Smooth muscle cell (in vitro differentiated cells): ENCODE results near the gene SV2A. TPM values are rescaled to one million over a fixed set of nuclear protein-coding genes. Genes with fewer than 3 reads are reported as not detected.

ENCODE experiments used
- DNase-seq: peaks from one replicate; lab custom pipeline; 2025; ENCODE audit not compliant: unreplicated experiment; lab: John Stamatoyannopoulos, UW
- H2AFZ ChIP-seq: fragments of 200-600 bp; sonication (generic); 2 replicates; pipeline ENCODE4 v1.6.0; 2016; ENCODE audit warnings: antibody characterized with exemption, low read depth, mild to moderate bottlenecking
- H3F3A ChIP-seq: fragments of 200-600 bp; sonication (generic); 2 replicates; pipeline ENCODE4 v1.6.0; 2017; ENCODE audit warnings: antibody characterized with exemption, low read depth
- H3K27ac ChIP-seq: fragments of 200-600 bp; sonication (generic); 2 replicates; pipeline ENCODE4 v1.5.1; 2016; ENCODE audit warnings: low read depth, mild to moderate bottlenecking
- H3K27me3 ChIP-seq: fragments of 200-600 bp; sonication (generic); 2 replicates; pipeline ENCODE4 v1.6.1; 2016; ENCODE audit warnings: low read depth, mild to moderate bottlenecking
- H3K36me3 ChIP-seq: fragments of 200-600 bp; sonication (generic); 2 replicates; pipeline ENCODE4 v1.5.1; 2016; ENCODE audit warnings: low read depth
- H3K4me1 ChIP-seq: fragments of 200-600 bp; sonication (generic); 2 replicates; pipeline ENCODE4 v1.5.1; 2016; ENCODE audit warnings: low read depth
- H3K4me2 ChIP-seq: fragments of 200-600 bp; sonication (generic); 2 replicates; pipeline ENCODE4 v1.6.0; 2016; ENCODE audit warnings: mild to moderate bottlenecking
- H3K4me3 ChIP-seq: fragments of 200-600 bp; sonication (generic); 2 replicates; pipeline ENCODE4 v1.5.1; 2016; ENCODE audit warnings: mild to moderate bottlenecking
- H3K79me2 ChIP-seq: fragments of 200-600 bp; sonication (generic); 2 replicates; pipeline ENCODE4 v1.6.0; 2016; ENCODE audit warnings: low read depth, mild to moderate bottlenecking
- H3K9ac ChIP-seq: fragments of 200-600 bp; sonication (generic); 2 replicates; pipeline ENCODE4 v1.6.0; 2016; ENCODE audit warnings: low read depth
- H3K9me3 ChIP-seq: fragments of 200-600 bp; sonication (generic); replicated peaks from 2 replicates; pipeline ENCODE4 v1.5.1; 2016; ENCODE audit warnings: low read depth
- H4K20me1 ChIP-seq: fragments of 200-600 bp; sonication (generic); 2 replicates; pipeline ENCODE4 v1.6.0; 2016; ENCODE audit warnings: low read depth
- CTCF ChIP-seq: fragments of 200-600 bp; sonication (generic); IDR thresholded peaks from 2 replicates; pipeline ENCODE4 v1.5.1; 2017; ENCODE audit warnings: borderline replicate concordance, mild to moderate bottlenecking, antibody characterized with exemption; ENCODE audit not compliant: insufficient read depth, poor library complexity, severe bottlenecking
- WGBS: methylation state at CpG from one replicate; pipeline ENCODE4 v1.1.7; 2016; ENCODE audit warnings: low lambda C conversion rate; 5-methylcytosine and 5-hydroxymethylcytosine counted together
- polyA plus RNA-seq: library from polyadenylated mRNA; unstranded; fragments of >200 nt; fragmentation: Nextera tagmentation; extraction: Ambion mirVana; gene quantifications from 2 replicates; pipeline ENCODE4 v1.2.1, GENCODE V29; 2016
- total RNA-seq: library from RNA; depleted of rRNA; stranded (reverse); fragments of >200 nt; gene quantifications from 2 replicates; pipeline ENCODE4 v1.2.3, GENCODE V29; 2014

SV2A gene
- total and polyA plus RNA-seq, 2 experiments from 2014 or later = 9.8 to 14.0 TPM

GRCh38 chr1:149885339-149886120 is 32.1 kb downstream of the SV2A start:
- Histone ChIP-seq H3K9me3 (no peaks in the 10 kb centered on the region), H3K27ac (peak overlapping the region; percentile 98), H3F3A (peaks cover 11% of the 10 kb centered on the region), H3K4me3 (peak overlapping the region; percentile 64), H3K79me2 (peaks cover 27% of the 10 kb centered on the region), H3K4me1 (peaks cover 19% of the 10 kb centered on the region), H2AFZ (no peak overlapping the region), H3K27me3 (no peaks in the 10 kb centered on the region), H3K4me2 (peak overlapping the region; percentile 97), H4K20me1 (peaks cover 18% of the 10 kb centered on the region), H3K9ac (peak overlapping the region; percentile 92), H3K36me3 (no peaks in the 10 kb centered on the region)
- peak; percentile 45 for DNase-seq
- TF ChIP-seq CTCF = no peak
- under 1% methylated on average over 36 of the region's 36 CpGs for WGBS

- peak overlapping the region; percentile 97 for H3K4me2 ChIP-seq
- no peaks in the 10 kb centered on the region for H3K9me3 ChIP-seq
- no peaks in the 10 kb centered on the region for H3K27me3 ChIP-seq
- DNase-seq = no peak
- peak overlapping the region; percentile 64 for H3K4me3 ChIP-seq
- peaks cover 19% of the 10 kb centered on the region for H3K4me1 ChIP-seq
- H3K36me3 ChIP-seq = no peaks in the 10 kb centered on the region
- peaks cover 27% of the 10 kb centered on the region for H3K79me2 ChIP-seq
- peaks cover 11% of the 10 kb centered on the region for H3F3A ChIP-seq
- H3K27ac ChIP-seq = peak overlapping the region; percentile 98
- TF ChIP-seq CTCF = no peak
- no peak overlapping the region for H2AFZ ChIP-seq
- WGBS = 14% methylated on average over 9 of the region's 9 CpGs
- peak overlapping the region; percentile 92 for H3K9ac ChIP-seq
- peaks cover 18% of the 10 kb centered on the region for H4K20me1 ChIP-seq
These were observed 33.0 kb downstream of the SV2A start for GRCh38 chr1:149884433-149885338.

- Histone ChIP-seq H3K27ac (peak overlapping the region; percentile 98), H3K4me1 (peaks cover 14% of the 10 kb centered on the region), H3K27me3 (no peaks in the 10 kb centered on the region), H4K20me1 (peaks cover 18% of the 10 kb centered on the region), H3K36me3 (no peaks in the 10 kb centered on the region), H3K4me2 (peak overlapping the region; percentile 97), H3K9me3 (no peaks in the 10 kb centered on the region), H3K79me2 (peaks cover 27% of the 10 kb centered on the region), H3K4me3 (peak overlapping the region; percentile 64), H3F3A (peaks cover 7% of the 10 kb centered on the region), H3K9ac (no peak overlapping the region), H2AFZ (no peak overlapping the region)
- TF ChIP-seq CTCF = no peak
- DNase-seq = no peak
- WGBS = 93% methylated on average over 3 of the region's 3 CpGs
These were observed 33.9 kb downstream of the SV2A start for GRCh38 chr1:149883598-149884247.
